ENCODE data around the gene DNAJA3. TPM values are rescaled to one million over a fixed set of nuclear protein-coding genes. Genes with fewer than 3 reads are reported as not detected.

The DNAJA3 gene
- total and polyA plus RNA-seq, 10 of the 15 experiments (the other 5 are each of a cell fraction or from before 2014, with no cell fraction given): 8.4 to 141 (median 60.8) TPM

GRCh38 chr16:4460936-4461249, 35.2 kb downstream of the DNAJA3 start (continued):
- no peak for TF ChIP-seq CTCF (IDR thresholded peaks at IDR 0.05 in 2 of 3, conservative IDR thresholded peaks at IDR 0.05 in 1 of 3; ENCODE audit: control insufficient read depth in 2 of 3, extremely low read depth in 1 of 3, insufficient read depth in 1 of 3, low read depth in 3 of 3, low read length in 3 of 3)

GRCh38 chr16:4461250-4462085, 35.8 kb downstream of the DNAJA3 start:
- FAIRE-seq (no peak), ATAC-seq (peak; percentile 24; the same call in 1 of the 3 replicates), DNase-seq (ENCODE audit: low read depth, low spot score) (no peak)
- peak; percentile 51; the same call in 1 of the 2 replicates for TF ChIP-seq POLR2A (IDR thresholded peaks at IDR 0.05; ENCODE audit: low read depth, low read length)
- TF ChIP-seq CREB1 (IDR thresholded peaks at IDR 0.05; ENCODE audit: low read depth): no peak
- TF ChIP-seq NRF1 (conservative IDR thresholded peaks at IDR 0.05; ENCODE audit: low read depth, low read length): no peak
- TF ChIP-seq FOXK2 (IDR thresholded peaks at IDR 0.05): peak; percentile 39; the same call in 1 of the 2 replicates
- peak; percentile 46; the same call in 1 of the 2 replicates for TF ChIP-seq ATF7 (IDR thresholded peaks at IDR 0.05; ENCODE audit: low read depth)
- no peak for TF ChIP-seq BHLHE40 (IDR thresholded peaks at IDR 0.05; ENCODE audit: borderline replicate concordance in 1 of 2, low read depth in 2 of 2, low read length in 1 of 2)
- TF ChIP-seq FOS (IDR thresholded peaks at IDR 0.05; ENCODE audit: borderline replicate concordance, extremely low read depth, insufficient read length): no peak
- TF ChIP-seq ZNF24 (IDR thresholded peaks at IDR 0.05): no peak
- TF ChIP-seq JUNB (IDR thresholded peaks at IDR 0.05): no peak
- TF ChIP-seq NR2C2 (IDR thresholded peaks at IDR 0.05; ENCODE audit: borderline replicate concordance, control insufficient read depth, insufficient read length, low read depth): no peak
- TF ChIP-seq JUND (IDR thresholded peaks at IDR 0.05; ENCODE audit: low read depth, low read length): 0 out of 2 replicates have a peak, but pooled peaks have one; percentile 17
- peak; percentile 75; the same call in 1 of the 2 replicates for TF ChIP-seq CHD1 (IDR thresholded peaks at IDR 0.05; ENCODE audit: low read depth, low read length)
- peak; percentile 38; the same call in 1 of the 2 replicates for TF ChIP-seq POLR2AphosphoS5 (IDR thresholded peaks at IDR 0.05; ENCODE audit: low read length)
- no peak for TF ChIP-seq HDGF (IDR thresholded peaks at IDR 0.05)
- WGBS (ENCODE audit: insufficient coverage, insufficient replicate concordance, low lambda C conversion rate, missing lambda C conversion rate): 90% methylated on average over 27 of the region's 27 CpGs
- in situ Hi-C loops (cut with MboI) (no loop called here), intact Hi-C loops (cut with micrococcal nuclease; ENCODE audit: unreplicated experiment) (no loop called here)
- no peak overlapping the region for H2AFZ ChIP-seq (ENCODE audit: control insufficient read depth, low read depth, low read length)
- no peak overlapping the region for H3K9ac ChIP-seq (ENCODE audit: control insufficient read depth, insufficient read depth, low read length)
- RAD21 ChIA-PET (ENCODE audit: unreplicated experiment): interaction anchor here (0.6 kb wide), 1 partner anchor 10 kb away, joined by 3 read pairs; no protein-coding TSS in a partner anchor
- H3K4me2 ChIP-seq (ENCODE audit: control insufficient read depth, insufficient read depth): no peak overlapping the region
- H3K36me3 ChIP-seq (ENCODE audit: control insufficient read depth in 2 of 2, insufficient read depth in 2 of 2, low read length in 1 of 2): peaks cover 10 to 14% of the 10 kb centered on the region in 2 experiments; a peak in 3 of 4 replicates
- SMC1A ChIA-PET (ENCODE audit: uncharacterized antibody, unreplicated experiment): no interaction called here
- POLR2A ChIA-PET: interaction anchor here (0.6 to 0.8 kb wide), 3 partner anchors 9 to 383 kb away, joined by 3 to 5 read pairs (median 5); no protein-coding TSS in a partner anchor
- CTCF ChIA-PET: interaction anchor here (0.6 kb wide), 1 partner anchor 24 kb away, joined by 3 read pairs; no protein-coding TSS in a partner anchor
- no peaks in the 10 kb centered on the region for H3K27me3 ChIP-seq (replicated peaks in 1 of 2; ENCODE audit: control insufficient read depth in 2 of 2, insufficient read depth in 2 of 2, low read length in 1 of 2)
- no peak overlapping the region for H3K4me3 ChIP-seq
- BruUV-seq (replicated peaks): no TSS peak
- H3K4me1 ChIP-seq (ENCODE audit: control insufficient read depth, insufficient read depth, low read length): no peaks in the 10 kb centered on the region
- H3K27ac ChIP-seq (ENCODE audit: control insufficient read depth, insufficient read depth): no peak overlapping the region
- H3K9me3 ChIP-seq (replicated peaks; ENCODE audit: control insufficient read depth, insufficient read depth, low read length): no peaks in the 10 kb centered on the region
- H3K79me2 ChIP-seq (ENCODE audit: control insufficient read depth, insufficient read depth, low read length): no peaks in the 10 kb centered on the region
- H4K20me1 ChIP-seq (ENCODE audit: control insufficient read depth, insufficient read depth): no peaks in the 10 kb centered on the region; the same call in 1 of the 2 replicates

All from GM12878 (cell line).